Right forelimb (tissue), 1 donor: ENCODE measurements around the gene DCAF12.

Experiments used
- DNase-seq: peaks from one replicate; pipeline ENCODE4 v3.0.0-alpha.2; 2018

DCAF12 gene

DNA sequence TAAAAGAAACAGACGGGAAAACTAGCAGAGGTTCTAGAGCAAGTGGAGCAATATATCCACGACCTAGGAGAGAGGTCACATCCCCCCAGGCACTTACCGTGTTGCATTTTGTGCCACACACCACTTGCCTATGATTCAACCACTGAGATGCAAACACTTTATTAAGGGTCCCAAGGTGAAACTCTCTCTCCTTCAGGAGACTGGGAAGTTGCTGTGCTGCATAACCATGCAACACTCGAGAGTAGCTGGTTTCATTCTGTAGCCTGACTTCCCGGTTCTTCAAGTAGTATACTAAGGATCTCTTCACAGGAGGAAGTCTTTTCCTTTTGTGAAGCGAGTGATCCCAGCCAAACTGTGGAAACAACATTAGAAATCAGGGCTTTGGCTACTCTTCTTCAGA is 1.6 kb downstream of the DCAF12 start:
- DNase-seq: no peak

DNA sequence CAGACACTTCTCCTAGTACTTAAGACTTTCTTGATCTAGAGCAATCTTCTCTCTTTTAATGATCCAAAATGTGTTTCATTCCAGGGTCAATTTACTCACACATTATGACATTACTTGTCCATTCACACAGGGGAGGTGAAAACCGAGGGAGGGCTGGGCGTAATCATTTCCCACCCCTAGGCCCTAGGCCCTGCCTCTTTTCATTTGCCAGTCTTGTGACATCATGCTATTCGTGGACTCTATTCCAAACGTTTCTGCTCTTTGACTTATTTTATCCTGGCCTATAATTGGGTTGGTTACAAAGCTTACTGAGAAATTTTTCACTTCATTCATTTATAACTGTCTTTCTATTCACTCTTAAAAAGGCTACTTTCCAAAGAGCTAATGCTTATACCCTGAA is 2.4 kb downstream of the DCAF12 start:
- DNase-seq: no peak

DNA sequence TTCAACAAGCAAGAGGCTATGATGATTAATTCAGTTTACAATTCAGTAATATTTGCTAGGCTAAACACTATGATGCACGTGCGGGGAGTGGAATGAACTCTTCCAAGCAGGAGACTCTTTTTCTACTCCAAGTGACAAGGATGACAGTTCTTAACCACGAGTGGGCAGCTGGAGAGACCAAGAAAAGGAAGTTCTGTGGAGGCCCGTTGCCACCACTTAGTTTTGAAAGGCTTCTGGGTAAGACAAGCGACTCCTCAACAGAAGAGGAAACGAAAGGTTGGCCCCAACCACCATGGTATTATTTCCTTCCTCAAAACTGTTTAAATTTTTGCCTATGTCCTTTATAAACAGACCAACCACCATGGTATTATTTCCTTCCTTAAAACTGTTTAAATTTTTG is 2.8 kb downstream of the DCAF12 start:
- no peak for DNase-seq

DNA sequence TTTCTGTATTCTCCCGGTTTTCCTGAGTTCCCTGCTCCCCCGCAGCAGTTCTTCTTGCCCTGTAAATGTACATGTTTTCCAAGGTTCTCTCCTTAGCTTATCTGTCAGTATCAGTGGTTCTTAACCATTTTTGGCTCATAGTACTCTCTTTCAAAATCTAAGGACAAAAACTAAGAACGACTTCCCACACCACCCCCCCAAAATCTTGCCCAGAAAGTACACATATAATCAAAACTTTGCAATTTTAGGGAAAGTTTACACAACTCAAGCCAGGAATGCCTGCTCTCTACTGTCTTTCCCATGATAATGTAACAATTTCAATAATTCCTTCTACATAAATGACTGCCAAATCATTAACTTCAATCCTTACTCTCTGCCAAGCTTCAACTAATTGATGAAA is 4.5 kb downstream of the DCAF12 start:
- DNase-seq: no peak

DNA sequence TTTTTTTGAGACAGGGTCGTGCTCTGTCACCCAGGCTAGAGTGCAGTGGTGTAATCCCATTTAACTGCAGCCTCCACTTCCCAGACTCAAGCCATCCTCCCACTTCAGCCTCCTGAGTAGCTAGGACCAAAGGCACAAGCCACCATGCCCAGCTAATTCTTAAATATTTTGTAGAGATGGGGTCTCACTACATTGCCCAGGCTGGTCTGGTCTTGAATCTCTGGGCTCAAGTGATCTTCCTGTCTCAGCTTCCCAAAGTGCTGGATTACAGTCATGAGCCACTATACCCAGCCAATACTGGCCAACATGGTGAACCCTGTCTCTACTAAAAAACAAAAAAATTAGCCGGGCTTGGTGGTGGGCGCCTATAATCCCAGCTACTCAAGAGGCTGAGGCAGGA is 6.8 kb downstream of the DCAF12 start:
- DNase-seq: no peak

DNA sequence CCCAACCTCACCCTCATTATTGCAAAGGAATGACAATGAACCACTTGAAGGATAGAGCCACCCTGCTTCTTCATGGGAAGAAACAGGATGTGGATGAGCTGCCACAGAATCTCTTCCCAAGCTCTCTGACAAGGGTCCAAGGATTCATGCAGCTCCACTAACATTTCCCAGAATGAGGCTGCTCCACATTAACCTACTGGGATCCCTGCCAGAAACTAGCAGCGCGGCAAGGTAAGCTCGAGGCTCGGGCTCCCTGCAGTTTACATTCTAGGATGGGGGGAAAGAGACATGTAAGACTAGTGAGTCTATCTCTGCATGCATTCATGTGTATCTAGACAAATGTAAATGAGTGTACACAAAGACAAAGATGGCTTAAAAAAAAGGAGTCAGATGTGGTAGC is 12.1 kb downstream of the DCAF12 start:
- no peak for DNase-seq

DNA sequence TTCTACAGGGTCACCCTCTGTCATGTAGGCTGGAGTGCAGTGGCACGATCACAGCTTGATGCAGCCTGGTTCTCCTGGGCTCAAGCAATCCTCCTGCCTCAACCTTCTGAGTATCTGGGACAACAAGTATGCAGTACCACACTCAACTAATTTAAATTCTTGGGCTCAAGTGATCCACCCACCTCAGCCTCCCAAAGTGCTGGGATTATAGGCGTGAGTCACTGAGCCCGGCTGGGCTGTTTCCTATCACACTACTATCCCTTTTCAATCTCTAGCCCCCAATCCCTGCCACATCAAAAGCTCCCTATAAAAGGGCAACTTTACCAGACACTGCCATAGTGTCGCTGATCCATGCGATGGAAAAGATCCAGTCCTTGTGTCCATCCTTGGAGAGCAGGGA is 20.4 kb downstream of the DCAF12 start:
- DNase-seq: no peak

DNA sequence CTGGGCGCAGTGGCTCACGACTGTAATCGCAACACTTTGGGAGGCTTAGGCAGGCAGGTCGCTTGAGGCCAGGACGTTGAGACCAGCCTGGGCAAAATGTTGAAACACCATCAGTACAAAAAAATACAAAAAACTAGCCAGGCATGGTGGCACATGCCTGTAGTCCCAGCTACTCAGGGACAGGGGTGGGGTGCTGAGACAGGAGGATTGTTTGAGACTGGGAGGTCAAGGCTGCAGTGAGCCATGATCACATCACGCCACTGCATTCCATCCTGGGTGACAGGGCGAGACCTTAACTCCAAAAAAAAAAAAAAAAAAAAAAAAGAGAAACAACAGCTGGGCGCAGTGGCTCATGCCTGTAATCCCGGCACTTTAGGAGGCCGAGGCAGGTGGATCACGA is 23.7 kb downstream of the DCAF12 start:
- DNase-seq: no peak

DNA sequence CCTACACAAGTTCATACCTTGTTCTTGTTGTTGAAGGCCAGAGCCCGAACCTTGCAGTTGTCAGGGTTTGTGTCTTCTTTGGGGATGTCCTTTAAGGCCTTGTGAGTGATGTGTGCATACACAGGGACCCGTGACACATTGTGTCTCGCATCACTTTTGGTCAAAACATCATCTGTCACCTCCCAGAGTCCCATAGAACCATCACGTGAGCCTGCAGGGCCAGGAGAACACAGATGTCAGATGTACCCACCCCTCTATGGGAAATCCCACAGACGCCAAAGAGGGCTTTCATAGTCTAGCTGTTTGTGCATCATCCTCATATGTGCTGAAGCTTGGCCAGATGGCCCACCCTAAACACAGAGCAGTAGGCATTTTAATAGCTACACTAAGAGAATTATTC is 28.2 kb downstream of the DCAF12 start:
- no peak for DNase-seq

DNA sequence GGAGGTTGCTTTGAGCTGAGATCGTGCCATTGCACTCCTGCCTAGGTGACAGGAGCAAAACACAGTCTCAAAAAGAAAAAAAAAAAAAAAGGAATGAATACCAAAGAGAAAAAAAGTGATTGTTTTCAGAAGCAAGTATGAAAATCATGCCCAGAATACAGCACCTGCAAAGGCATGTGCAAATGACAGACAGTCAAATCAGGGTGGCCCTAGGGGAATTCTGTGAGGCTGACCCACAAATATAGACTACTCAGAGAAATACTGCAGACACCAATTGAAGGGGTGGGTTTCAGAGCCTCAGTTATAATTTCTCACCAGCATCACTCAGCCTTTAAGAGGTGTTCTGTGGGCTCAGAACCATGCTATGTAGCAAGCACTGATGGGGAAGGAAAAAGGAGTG is 28.6 kb downstream of the DCAF12 start:
- DNase-seq: no peak

DNA sequence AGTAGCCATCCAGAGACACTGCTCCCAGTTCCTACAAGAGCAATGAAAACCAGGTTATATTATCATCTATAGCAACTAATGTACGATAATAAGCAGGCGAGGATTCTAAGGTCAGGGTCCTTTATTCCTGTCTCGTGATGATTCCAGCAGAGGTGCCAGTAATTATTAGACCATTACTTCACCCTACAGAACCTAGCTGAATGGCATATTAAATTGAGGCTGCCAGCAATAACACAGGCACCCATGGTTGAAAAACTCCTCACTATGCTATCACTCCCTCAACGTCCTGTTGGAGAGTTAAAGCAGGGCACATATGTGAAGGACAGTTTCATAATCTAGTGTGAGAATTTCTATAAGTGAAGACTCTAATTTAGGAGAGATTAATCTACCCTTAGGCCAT is 29.7 kb downstream of the DCAF12 start:
- DNase-seq: no peak

DNA sequence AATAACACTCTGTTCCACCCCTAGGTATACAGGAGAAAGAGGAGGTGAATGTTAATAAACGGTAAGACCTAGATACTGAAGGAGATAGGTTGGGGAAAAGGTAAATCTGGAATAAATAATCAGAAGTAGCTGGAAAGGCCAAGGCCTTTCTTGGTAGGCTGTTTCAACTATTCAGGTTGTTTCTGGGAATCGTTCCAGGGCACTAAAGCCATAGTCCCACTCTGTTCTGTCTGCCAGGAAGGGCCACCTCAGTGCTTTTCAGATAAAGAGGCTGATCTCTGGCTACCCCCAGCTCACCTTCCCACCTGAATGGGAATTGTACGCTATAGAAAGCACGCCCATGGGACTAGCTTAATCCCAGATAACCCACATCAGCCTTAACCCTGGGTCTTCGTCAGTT is 32.9 kb downstream of the DCAF12 start:
- no peak for DNase-seq

DNA sequence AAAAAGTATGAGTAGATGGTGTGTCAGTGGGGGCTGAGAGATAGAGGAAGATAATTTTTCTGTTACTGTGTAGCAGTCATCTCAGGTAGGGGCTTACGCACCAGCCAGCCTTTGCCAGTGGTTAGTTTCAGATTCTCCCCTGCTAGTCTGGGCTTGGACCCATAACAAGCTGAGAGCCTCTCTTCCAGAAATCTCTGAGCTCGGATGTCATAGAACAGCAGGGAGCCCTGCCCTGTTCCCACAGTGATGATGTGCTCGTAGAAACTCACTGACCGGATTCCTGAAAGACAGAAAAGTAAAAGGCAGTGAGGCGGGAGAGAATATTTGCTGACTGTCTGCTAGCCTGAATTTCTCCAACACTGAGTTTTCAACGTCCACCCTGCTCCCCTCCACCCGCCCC is 37.2 kb downstream of the DCAF12 start:
- DNase-seq: no peak

DNA sequence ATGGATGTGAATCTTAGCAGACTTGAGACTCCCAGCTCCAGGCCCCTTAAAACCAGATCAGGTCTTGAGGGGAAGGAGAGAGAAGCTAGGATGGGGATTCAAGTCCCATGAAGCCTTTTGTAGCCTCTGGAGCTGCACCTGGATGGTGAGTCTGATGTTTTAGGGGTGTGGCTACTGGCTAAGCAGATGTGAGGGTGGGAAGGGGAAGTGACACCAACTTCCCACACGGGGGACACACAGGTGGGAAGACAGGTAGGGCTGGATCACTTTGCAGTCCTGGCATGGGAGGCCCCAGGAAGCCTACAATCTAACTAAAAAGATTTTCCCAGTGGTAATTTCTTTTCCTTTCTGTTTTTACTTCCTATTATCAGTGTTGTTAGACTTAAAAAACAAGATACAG is 39.1 kb downstream of the DCAF12 start:
- no peak for DNase-seq

DNA sequence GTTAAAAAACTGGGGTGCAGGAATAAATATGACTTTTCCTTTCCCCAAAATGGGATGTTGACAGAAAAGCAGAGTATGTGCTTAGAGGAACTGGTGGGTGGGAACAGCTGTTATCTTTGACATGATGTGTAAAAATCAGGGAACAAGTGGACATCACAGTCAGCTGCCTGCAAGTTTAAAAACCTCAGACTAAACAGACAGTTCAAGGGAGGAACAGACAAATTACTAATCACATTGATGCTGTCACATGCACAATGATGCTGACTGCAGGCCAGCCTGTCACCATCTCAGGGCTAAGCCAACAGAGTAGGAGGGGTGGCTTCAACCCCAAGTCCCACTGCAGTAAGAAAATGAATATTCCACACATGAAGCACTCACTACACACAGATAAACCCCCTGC is 39.6 kb downstream of the DCAF12 start:
- DNase-seq: no peak

DNA sequence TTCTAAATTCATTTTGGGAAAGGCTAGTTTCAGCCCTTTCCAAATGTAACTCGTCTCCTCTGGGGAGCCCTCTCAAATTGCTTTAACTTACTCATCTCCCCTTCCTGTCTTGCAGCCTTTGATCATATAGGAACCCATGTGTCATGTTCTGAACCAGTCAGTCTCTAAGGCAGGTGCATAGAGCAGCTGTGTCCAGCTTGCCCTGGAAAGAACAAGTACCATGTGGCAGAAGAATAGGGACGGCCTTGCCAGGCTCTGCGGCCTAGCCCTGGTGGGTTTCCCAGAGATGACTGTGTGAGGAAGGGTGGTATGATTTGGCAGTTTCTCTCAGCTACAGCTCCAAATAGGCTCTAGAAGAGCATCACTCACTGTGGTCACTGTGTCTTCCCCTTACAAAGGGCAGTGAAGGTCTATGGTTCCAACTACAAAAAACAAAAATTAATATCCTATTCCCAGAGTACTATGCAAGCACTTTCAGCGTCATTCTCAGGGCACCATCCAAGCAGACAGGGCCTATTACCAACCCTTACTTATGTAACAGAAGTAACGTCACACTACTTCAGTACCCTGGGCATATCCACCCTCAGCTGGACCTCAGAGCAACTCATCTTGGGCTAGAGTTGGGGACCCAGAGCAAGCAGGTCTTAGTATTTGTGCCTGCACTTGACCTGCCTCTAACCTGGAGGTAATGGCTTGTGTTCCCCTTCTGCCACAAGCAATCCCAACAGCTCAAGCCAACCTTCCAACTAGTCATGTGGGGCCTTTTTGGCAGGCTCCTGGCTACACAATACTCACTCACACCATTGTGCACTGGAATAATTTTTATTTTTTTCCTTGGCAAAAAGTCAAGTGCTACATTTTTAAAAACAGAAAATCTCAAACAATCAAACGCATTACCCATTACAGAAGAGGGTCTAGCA is 40.7 kb downstream of the DCAF12 start:
- DNase-seq: no peak

DNA sequence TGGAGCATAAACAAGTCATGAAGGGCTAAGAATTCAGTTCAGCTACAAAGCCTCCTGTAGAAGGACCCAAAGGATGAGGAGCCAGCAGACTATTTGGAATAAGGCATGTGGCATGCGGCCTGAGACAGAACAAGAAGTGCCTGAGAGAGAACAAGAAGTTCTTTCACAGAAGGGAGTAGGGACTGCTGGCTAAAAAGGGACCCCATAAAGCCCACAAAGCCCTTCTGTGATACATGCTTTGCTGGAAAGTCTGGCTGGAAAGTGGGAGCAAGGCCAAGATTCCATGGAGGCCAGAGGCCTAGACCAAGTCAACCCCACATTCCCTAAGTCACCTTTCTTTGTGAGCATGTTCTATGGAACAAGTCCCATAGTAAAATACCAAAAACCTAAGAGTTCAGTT is 41.9 kb downstream of the DCAF12 start:
- DNase-seq: peak; percentile 62

DNA sequence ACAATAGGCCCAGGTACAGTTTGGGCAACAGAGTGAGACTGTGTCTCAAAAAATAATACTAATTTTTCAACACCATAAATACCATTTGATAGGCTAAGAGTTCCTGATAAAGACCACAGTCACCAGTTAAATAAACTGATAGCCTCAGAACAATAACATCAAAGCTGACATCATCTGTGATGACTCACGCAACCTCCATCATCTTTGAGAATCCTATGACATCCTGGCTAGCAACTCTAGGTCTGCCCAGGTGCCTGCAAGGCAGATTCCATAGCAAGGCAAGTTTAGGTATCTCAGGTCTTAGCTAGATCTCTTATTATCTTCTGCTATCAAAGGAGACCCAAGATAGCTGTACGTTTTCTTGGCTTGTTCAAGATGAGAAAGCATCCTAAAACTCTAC is 47.3 kb downstream of the DCAF12 start:
- DNase-seq: no peak

DNA sequence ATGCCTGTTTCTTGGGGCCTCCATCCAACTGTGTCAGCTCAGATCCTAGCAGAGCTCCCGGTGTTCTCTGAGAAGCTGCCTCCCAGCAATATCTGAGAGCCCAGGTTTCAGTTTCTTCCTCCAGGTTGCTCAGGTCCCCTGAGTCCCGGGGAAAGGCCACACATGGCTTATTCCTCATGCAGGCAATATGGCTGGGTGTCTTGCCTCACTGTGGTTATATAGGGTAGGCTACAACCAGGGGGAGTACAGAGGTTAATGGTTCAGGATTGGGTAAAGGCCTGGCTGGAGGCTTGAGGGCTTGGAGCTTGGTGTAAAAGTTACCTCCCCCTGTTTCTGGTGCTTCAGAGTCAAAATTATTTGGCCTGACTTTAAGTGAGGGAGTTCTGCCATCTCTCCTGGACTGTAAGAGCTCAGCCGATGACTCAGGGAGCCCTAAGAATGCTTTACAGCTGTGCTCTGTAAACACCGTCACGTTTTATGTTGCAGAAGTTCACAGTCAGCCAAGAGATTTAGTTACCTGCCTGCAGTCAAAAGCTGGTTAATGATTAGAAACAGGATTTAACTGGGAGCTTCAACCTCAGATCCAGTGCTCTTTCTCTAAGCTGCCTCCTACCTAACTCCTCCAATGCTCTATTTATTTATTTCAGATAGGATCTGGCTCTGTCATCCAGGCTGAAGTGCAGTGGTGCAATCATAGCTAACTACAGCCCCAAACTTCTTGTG is 53.5 kb downstream of the DCAF12 start:
- no peak for DNase-seq

DNA sequence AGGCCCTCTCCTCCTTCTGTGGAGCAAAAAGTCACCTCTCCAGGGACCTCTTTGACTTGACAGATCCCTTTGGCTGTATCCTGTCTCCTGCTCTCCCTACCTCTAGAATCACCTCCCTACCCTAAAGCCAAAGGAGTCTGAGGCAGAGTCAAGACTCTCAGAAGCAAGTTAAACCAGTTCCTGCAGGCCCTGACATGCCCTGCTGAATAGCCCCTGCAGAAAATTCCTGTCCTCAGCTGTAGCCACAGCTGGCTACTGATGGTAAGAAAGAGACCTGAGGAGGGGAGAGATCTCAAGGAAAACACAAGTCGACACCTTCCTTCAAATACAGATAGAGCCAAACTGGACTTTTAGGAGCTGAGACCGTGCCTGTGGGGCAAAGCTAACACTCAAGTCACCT is 54.1 kb downstream of the DCAF12 start:
- no peak for DNase-seq

DNA sequence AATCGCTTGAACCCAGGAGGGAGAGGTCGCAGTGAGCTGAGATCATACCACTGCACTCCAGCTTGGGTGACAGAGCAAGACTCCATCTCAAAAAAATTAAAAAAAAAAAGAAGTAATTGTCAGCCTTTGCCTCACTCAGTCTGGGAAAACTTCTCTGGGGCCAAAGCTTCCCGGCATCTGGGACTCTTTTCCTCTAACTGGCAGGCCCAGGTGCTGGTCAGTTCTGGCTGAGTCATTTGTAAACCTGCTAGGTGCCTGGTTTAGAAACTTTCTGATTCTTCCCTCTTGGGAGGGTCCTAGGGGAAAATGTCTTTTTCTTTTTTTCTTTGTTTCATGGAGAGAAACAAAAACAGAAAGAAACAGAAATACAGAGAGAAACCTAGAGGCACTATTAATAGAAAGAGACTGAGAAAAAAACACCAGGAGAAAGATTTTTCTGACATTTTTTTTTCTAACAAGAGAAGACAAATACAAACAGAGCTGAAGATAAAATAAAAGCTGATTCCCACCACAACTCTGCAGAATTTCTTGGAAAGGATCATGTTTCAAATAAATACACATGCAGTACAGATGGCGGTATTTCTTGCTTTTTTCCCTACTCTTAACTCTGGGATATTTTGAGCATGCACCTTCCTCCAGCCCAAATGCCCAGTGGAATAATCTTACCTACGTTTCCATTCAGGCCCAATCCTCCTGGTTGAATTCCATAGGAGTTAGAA is 55.7 kb downstream of the DCAF12 start:
- DNase-seq: no peak

DNA sequence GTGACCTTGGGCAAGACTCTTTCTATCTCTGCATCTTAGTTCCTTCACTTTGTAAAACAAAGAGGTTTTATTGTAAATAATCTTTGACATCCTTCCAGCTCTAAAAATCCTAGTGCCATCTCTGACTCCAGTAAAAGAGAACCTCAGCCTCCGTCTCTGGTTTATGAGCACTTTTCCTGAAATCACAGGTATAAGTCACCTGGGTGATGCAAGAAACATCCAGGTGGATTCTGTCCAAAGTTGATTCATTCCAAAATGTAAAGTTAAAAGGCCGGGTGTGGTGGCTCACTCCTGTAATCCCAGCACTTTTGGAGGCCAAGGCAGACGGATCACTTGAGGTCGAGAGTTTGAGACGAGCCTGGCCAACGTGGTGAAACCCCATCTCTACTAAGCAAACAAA is 56.7 kb downstream of the DCAF12 start:
- no peak for DNase-seq

DNA sequence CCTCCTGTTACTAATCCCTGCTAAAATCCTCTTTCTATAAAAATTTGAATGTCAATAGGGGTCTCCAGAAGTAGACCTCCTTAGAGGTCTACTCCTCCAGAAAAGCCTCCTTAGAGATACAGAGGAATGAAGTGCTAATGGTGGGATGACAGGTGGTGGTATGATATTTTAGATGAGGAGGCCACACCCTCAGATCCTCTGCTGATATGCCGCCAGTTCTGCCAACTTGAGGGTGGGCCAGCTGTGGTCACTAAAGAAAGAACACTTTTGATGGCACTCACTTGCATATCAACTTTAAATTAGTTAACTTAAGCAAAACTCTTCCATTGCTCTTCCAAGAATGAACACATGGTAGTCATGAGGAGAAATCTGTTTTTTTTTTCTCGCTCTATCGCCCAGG is 61.0 kb downstream of the DCAF12 start:
- no peak for DNase-seq

DNA sequence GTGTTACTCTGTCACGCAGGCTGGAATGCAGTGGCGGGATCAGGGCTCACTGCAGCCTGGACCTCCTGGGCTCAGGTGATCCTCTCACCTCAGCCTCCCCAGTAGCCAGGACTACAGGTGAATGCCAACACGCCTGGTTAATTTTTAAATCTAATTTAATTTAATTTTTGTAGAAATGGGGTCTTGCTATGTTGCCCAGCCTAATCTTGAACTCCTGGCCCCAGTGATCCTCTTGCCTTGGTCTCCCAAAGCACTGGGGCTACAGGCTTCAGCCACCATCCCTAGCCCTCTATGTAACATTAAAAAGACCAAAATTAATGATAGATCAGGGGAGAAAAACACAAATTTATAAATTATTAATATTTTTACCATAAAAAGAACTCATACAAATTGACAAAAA is 66.5 kb downstream of the DCAF12 start:
- DNase-seq: no peak
